ENCODE data around the gene CLEC11A.

Gene CLEC11A

GRCh38 chr19:50688766-50689165 lies 34.4 kb upstream of the CLEC11A start:
- TF ChIP-seq EZH2phosphoT487 (IDR thresholded peaks at IDR 0.05; ENCODE audit: borderline replicate concordance, low read length) (no peak), CTCF (IDR thresholded peaks at IDR 0.05; ENCODE audit: low read depth, low read length, poor library complexity, severe bottlenecking) (no peak)
- Histone ChIP-seq H3K27me3 (ENCODE audit: control insufficient read depth, low read length) (peaks cover under 1% of the 10 kb centered on the region; the same call in 1 of the 2 replicates), H3K4me2 (ENCODE audit: low read length) (no peak overlapping the region), H3K27ac (ENCODE audit: low read depth, low read length) (no peak overlapping the region), H3K9me3 (ENCODE audit: control insufficient read depth, insufficient read depth, low read length) (no peaks in the 10 kb centered on the region), H3K79me2 (ENCODE audit: control insufficient read depth, low read length) (no peaks in the 10 kb centered on the region), H4K20me1 (ENCODE audit: control insufficient read depth, insufficient read depth, low read depth, low read length) (peaks cover 1% of the 10 kb centered on the region; the same call in 1 of the 2 replicates), H3K9me2 (replicated peaks; ENCODE audit: control insufficient read depth, low read length) (no peaks in the 10 kb centered on the region), H3F3A (ENCODE audit: control insufficient read depth, insufficient read depth) (no peaks in the 10 kb centered on the region), H3K36me3 (ENCODE audit: control insufficient read depth, low read length) (no peaks in the 10 kb centered on the region), H3K4me3 (ENCODE audit: low read length) (no peak overlapping the region), H3K4me1 (ENCODE audit: control insufficient read depth, low read length) (no peaks in the 10 kb centered on the region)

GRCh38 chr19:50690439-50690838 lies 32.7 kb upstream of the CLEC11A start:
- Histone ChIP-seq H3K79me2 (ENCODE audit: control insufficient read depth, low read length) (no peaks in the 10 kb centered on the region), H3K4me2 (ENCODE audit: low read length) (no peak overlapping the region), H3K9me2 (replicated peaks; ENCODE audit: control insufficient read depth, low read length) (no peaks in the 10 kb centered on the region), H3K4me3 (ENCODE audit: low read length) (no peak overlapping the region), H3K27me3 (ENCODE audit: control insufficient read depth, low read length) (no peaks in the 10 kb centered on the region), H3K27ac (ENCODE audit: low read depth, low read length) (no peak overlapping the region), H3K4me1 (ENCODE audit: control insufficient read depth, low read length) (no peaks in the 10 kb centered on the region), H3K36me3 (ENCODE audit: control insufficient read depth, low read length) (no peaks in the 10 kb centered on the region), H4K20me1 (ENCODE audit: control insufficient read depth, insufficient read depth, low read depth, low read length) (no peaks in the 10 kb centered on the region), H3K9me3 (ENCODE audit: control insufficient read depth, insufficient read depth, low read length) (no peaks in the 10 kb centered on the region), H3F3A (ENCODE audit: control insufficient read depth, insufficient read depth) (no peaks in the 10 kb centered on the region)
- TF ChIP-seq CTCF (IDR thresholded peaks at IDR 0.05; ENCODE audit: low read depth, low read length, poor library complexity, severe bottlenecking), result no peak
- TF ChIP-seq EZH2phosphoT487 (IDR thresholded peaks at IDR 0.05; ENCODE audit: borderline replicate concordance, low read length), result no peak

- H3K79me2 ChIP-seq (ENCODE audit: control insufficient read depth, low read length), result no peaks in the 10 kb centered on the region
- no peaks in the 10 kb centered on the region for H3K9me3 ChIP-seq (ENCODE audit: control insufficient read depth, insufficient read depth, low read length)
- no peak overlapping the region for H3K4me3 ChIP-seq (ENCODE audit: low read length)
- no peaks in the 10 kb centered on the region for H3F3A ChIP-seq (ENCODE audit: control insufficient read depth, insufficient read depth)
- H3K36me3 ChIP-seq (ENCODE audit: control insufficient read depth, low read length), result no peaks in the 10 kb centered on the region
- no peaks in the 10 kb centered on the region for H4K20me1 ChIP-seq (ENCODE audit: control insufficient read depth, insufficient read depth, low read depth, low read length)
- no peaks in the 10 kb centered on the region for H3K9me2 ChIP-seq (replicated peaks; ENCODE audit: control insufficient read depth, low read length)
- H3K27ac ChIP-seq (ENCODE audit: low read depth, low read length), result no peak overlapping the region
- no peaks in the 10 kb centered on the region for H3K27me3 ChIP-seq (ENCODE audit: control insufficient read depth, low read length)
- no peaks in the 10 kb centered on the region for H3K4me1 ChIP-seq (ENCODE audit: control insufficient read depth, low read length)
- H3K4me2 ChIP-seq (ENCODE audit: low read length), result no peak overlapping the region
- TF ChIP-seq CTCF (IDR thresholded peaks at IDR 0.05; ENCODE audit: low read depth, low read length, poor library complexity, severe bottlenecking) (no peak), EZH2phosphoT487 (IDR thresholded peaks at IDR 0.05; ENCODE audit: borderline replicate concordance, low read length) (no peak)
Observed at GRCh38 chr19:50693064-50693975, 29.8 kb upstream of the CLEC11A start.
